HG03159 (cell line): ENCODE measurements around the gene NEDD4L.

Experiments used
- ATAC-seq: cut with Tn5 transposase; IDR thresholded peaks from one replicate; pipeline ENCODE4 v1.9.1; 2021; ENCODE audit warnings: mild to moderate bottlenecking, moderate library complexity; ENCODE audit not compliant: unreplicated experiment

NEDD4L gene

DNA sequence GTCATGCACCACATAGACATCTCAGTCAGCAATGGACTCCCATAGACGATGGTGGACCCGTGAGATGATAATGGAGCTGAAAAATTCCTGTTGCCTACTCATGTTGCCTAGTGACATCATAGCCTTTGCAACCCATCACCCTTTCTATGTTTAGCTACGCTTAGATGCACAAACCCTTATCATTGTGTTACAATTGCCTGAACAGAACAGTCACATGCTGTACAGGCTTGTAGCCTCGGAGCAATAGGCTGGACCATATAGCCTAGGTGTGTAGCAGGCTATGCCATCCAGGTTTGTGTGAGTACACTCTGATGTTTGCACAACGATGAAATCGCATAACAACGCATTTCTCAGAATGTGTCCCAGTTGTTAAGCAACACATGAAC, 363.2 kb downstream of the NEDD4L start:
- no peak for ATAC-seq

GRCh38 chr18:58407649-58408407, 363.8 kb downstream of the NEDD4L start:
- no peak for ATAC-seq

DNA sequence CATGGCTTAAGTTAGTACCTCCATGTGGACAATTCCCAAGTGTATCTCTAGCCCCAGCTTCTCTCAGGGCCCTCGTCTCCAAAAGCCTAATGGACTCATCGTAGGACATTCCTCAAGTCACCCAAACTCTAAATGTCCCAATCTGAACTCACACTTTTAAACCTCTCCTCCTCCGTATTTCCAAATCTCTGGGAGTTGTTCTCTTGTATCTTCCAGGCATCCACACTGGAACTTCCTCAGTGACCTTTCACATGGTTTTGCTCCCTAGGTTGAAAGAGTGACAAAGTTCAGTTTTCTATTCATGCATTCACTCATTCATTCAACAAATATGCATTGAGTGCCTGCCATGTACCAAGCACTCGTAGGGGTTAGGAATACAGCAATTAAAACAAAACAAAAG, 364.6 kb downstream of the NEDD4L start:
- no peak for ATAC-seq

DNA sequence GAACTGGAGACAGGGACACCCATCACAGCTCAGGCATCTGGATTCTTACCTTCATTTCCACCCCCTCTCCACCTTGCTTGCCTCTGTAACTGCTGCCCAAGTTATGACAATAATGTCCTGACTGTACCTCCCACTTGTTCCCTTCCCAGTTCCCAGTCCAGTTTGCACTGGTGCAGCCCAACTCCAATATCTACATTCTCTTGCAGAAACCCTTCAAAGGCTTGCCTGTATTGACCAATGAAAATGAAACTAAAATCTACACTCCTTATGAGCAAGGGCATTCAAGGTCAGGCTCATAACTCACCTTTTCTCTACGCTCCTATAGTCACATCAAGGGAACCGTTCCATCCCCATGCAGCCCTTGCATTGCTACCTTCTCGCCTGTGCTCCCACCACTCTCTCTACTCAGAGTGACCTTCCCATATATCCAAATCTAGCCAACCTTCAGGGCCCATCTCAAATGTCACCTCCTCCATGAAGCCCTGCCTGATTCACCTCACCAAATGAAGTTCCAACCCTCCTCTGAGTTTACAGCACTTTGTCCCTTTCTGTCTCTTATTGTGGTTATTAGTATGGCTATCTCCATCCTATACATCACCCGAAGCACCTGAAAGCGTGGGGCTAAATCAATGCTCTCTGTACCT, 365.9 kb downstream of the NEDD4L start:
- no peak for ATAC-seq

- ATAC-seq = no peak
Measured at GRCh38 chr18:58411323-58411722, 367.3 kb downstream of the NEDD4L start.

DNA sequence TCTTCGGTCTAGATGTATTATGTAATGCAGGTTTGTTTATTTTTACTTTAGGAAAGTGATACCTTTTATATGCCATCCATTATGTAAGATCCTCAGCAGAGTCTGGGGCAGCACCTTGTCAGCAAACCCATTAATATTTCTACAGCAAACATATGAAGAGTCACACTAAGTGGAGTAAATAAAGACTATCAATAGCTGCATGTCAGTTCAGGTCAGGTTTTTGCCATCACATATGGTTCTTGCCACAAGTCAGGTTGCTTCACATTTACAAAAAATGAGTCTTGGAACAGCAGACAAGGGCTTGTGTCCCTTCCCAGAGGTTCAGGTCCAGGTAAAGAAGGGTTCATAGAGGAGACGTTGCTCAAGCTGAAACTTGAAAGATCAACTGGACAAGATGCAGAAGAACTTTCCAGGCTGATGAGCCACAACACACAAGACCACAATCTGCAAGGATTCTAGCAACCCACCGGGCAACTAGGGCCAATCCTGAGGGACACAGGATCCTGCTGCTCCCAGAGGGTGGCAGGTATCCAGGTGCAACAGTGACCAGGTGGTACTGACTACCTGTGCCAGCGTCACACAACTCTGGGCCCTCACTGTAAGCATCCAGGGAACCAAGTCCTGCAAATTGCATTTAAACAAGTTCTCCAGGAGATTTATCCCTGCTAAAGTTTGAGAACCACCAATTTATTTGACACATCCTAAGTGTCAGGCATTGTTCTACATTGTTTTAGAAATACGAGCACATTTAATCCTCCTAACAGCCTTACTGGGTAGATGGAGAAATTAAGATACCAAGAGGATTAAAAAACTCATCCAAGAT, 369.0 kb downstream of the NEDD4L start:
- ATAC-seq = no peak

DNA sequence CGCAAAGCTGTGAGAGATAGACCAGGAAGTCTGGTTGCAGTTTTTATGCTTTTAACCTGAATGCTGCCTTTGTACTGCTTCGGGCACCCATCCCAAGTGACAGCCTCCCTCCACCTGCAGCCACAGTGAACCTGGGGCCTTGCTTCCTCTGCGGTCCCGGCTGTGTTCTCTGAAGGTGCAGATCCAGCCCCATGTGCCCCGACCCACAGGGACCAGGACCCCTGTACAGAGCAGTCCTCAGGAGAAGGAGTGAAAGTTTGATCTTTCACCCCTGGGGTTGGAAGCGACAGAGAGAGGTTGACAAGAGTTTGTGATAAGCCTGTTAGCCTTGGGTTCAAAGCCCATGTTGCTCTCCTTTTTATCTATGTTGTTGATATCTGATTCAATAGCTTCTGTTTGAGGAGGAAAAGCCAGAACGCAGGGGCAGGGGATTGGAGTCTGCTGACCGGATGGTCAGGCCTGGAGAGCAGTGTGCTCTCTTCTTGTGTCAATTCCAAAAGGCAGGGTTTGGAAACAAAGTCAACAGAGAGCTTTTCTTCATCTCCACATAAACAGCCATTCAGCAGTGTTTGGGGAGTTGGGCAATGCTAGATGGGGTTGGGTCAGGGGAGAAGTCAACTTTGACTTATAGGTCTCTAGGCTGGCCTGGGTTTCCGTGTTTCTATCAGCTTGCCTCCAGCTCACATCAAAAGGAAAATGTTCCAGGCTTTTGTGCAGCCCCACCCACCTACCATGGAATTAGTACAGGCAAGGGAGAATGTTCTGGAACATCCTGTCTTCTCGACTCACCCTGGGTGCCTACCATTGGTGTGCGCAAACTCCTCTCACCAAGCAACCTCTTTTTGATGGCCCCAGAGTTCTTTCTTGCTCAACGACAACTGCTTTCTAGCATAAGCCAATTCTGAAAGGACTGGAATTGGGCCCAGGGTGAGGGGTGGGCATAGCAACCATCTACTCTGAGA, 369.9 kb downstream of the NEDD4L start:
- no peak for ATAC-seq

GRCh38 chr18:58416014-58416703, 372.1 kb downstream of the NEDD4L start:
- no peak for ATAC-seq

DNA sequence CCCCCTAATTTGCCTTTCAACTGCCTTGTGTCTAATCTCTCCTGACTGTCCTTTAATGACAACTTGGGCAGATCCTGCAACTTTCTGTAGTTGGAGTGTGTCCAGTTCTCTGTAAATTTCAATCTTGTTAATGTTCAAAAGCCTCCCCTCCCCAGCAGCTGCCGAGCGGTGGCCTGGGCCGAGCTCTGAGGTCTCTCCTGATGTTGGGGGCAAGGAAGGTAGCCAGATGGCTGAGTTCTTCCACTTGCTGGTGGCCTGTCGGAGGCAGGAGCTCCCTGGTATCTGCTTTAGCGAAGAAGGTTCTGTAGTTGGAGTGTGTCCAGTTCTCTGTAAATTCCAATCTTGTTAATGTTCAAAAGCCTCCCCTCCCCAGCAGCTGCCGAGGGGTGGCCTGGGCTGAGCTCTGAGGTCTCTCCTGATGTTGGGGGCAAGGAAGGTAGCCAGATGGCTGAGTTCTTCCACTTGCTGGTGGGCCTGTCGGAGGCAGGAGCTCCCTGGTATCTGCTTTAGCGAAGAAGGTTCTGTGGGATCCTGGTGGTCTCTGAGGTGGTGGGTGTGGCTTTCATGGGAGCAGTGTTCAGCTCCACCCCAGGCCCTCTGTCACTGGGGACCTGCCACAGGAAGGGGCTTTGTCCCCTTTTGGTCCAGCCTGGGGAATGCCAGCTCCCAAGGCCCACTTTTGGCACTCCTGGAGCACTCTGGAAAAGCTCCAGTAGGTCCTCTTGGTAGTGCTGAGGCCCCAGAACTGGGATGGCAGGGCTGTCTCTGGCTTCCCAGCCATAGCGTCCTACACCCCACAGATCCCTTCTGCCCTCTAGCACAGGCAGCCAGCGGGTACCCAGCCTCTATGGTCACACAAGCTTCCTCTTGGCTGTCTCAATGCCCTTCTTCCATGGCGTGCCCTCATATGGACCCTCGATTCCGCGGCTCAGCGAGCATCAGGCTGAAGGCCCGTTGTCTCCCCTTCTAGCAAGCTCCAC, 373.0 kb downstream of the NEDD4L start:
- no peak for ATAC-seq

DNA sequence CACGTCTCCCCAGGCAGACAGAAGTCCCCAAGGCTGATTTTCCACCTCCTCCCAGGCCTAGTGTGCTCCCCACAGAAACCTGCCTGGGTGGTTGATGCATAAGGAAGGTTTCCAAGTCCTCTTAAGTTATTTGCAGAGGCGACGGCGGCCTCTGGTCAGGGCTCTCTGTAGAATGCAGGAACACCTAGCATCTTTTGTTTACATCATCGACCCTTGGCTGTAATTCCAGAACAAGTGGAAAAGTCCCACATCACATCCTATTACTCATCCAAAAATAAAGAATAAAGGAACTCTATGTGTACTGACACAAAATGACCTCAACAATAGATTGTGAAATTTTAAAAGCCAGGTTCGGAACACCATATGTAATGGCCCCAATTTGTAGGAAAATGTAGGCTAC, 373.7 kb downstream of the NEDD4L start:
- ATAC-seq = no peak

- ATAC-seq = no peak
Measured at GRCh38 chr18:58418361-58418760, 374.3 kb downstream of the NEDD4L start.

DNA sequence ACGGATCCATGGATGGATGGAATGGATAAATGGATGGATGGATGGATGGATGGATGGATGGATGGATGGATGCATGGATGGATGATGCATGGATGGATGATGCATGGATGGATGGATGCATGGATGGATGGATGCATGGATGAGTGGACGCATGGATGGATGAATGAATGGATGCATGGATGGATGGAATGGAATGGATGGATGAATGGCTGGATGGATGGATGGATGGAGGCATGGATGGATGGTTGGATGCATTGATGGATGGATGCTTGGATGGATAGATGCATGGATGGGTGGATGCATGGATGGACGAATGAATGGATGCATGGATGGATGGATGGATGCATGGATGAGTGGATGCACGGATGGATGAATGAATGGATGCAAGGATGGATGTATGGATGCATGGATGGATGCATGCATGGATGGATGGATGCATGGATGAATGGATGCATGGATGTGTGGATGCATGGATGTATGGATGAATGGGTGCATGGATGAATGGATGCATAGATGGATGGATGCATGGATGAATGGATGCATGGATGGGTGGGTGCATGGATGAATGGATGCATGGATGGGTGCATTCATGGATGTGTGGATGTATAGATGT, 375.7 kb downstream of the NEDD4L start:
- ATAC-seq = no peak

- ATAC-seq = no peak
Measured at GRCh38 chr18:58426611-58427010, 382.6 kb downstream of the NEDD4L start.

GRCh38 chr18:58427321-58427720, 383.3 kb downstream of the NEDD4L start:
- no peak for ATAC-seq

DNA sequence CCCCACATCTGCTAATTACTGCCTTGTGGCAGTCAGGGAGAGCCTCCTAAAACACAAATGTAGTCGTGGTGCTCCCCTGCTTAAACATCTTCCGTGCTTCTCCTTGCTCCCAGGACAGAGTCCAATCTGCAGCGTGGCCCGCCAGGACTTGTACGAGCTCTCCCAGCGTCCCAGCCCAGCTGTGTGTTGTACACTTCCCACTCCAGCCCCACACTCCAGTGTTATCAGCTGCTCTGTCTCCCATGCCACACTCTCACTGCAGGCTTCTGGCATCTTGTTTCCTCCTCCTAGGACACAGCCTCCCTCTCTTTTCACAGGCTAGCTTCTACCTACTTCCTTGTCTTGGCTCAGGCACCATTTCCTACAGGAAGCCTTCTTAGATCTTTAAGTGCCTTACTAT, 385.4 kb downstream of the NEDD4L start:
- no peak for ATAC-seq

GRCh38 chr18:58431215-58431614, 387.2 kb downstream of the NEDD4L start:
- no peak for ATAC-seq

- no peak for ATAC-seq
Measured at GRCh38 chr18:58432050-58432727, 388.2 kb downstream of the NEDD4L start.
